ENCODE results near the gene KMT2B.

GRCh38 chr19:35743640-35744429 lies 26.0 kb downstream of the KMT2B start:
- TF ChIP-seq, protein P1, sequence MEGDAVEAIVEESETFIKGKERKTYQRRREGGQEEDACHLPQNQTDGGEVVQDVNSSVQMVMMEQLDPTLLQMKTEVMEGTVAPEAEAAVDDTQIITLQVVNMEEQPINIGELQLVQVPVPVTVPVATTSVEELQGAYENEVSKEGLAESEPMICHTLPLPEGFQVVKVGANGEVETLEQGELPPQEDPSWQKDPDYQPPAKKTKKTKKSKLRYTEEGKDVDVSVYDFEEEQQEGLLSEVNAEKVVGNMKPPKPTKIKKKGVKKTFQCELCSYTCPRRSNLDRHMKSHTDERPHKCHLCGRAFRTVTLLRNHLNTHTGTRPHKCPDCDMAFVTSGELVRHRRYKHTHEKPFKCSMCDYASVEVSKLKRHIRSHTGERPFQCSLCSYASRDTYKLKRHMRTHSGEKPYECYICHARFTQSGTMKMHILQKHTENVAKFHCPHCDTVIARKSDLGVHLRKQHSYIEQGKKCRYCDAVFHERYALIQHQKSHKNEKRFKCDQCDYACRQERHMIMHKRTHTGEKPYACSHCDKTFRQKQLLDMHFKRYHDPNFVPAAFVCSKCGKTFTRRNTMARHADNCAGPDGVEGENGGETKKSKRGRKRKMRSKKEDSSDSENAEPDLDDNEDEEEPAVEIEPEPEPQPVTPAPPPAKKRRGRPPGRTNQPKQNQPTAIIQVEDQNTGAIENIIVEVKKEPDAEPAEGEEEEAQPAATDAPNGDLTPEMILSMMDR (IDR thresholded peaks at IDR 0.05; ENCODE audit: low read depth, low read length), result no peak
- TF ChIP-seq EZH2phosphoT487 (IDR thresholded peaks at IDR 0.05; ENCODE audit: low read depth), result no peak

Measured in OCI-LY3 (cell line).